NCI-H128 (cell line): ENCODE measurements around the gene MAP4K5.

ENCODE experiments used
- DNase-seq: peaks from one replicate; lab custom pipeline; 2025; ENCODE audit not compliant: unreplicated experiment; lab: John Stamatoyannopoulos, UW

Gene MAP4K5

DNA sequence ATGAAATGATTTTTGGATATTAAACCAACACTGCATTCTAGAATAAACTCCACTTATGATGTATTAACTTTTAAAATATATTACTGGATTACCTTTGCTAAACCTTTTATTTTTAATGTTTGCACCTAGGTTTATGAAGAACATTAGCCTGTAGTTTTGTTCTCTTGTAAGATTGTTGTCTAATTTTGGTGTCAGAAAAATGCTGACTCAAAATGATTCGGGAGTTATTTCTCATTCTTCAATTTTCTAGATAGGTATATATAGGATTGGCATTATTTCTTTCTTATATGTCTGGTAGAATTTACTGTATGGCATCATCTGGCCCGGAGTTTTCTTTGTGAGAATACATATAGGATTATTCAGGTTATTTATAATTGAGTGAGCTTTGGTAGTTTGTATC, 54.6 kb downstream of the MAP4K5 start:
- no peak for DNase-seq

- DNase-seq, result no peak
Measured at GRCh38 chr14:50476134-50476533, 56.2 kb downstream of the MAP4K5 start.

- DNase-seq, result no peak
Measured at GRCh38 chr14:50475460-50475859, 56.9 kb downstream of the MAP4K5 start.

GRCh38 chr14:50471838-50472465, 60.4 kb downstream of the MAP4K5 start:
- no peak for DNase-seq

DNA sequence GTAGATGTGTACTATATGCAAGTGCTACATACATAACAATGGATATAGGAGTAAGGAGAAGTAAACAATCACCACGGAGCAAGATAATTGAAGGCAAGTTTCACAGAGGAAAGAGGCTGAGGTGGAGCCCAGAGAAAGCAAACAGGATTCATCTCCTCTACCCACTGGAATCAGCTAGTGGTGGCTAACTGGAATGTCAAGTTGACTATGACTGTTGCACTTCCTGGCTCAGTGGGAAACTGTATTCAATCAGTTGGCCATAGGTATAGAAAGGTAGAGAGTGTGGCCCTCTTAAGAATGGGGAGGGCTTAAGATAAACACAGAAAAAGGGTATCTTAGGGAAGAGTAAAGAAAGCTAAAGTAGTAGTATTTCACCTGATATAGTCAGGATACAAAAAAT, 62.4 kb downstream of the MAP4K5 start:
- DNase-seq, result no peak

- DNase-seq, result no peak
Measured at GRCh38 chr14:50462111-50462510, 70.3 kb downstream of the MAP4K5 start.

- DNase-seq, result no peak
Measured at GRCh38 chr14:50453869-50454268, 78.5 kb downstream of the MAP4K5 start.

- DNase-seq, result no peak
Measured at GRCh38 chr14:50452979-50453705, 79.2 kb downstream of the MAP4K5 start.

DNA sequence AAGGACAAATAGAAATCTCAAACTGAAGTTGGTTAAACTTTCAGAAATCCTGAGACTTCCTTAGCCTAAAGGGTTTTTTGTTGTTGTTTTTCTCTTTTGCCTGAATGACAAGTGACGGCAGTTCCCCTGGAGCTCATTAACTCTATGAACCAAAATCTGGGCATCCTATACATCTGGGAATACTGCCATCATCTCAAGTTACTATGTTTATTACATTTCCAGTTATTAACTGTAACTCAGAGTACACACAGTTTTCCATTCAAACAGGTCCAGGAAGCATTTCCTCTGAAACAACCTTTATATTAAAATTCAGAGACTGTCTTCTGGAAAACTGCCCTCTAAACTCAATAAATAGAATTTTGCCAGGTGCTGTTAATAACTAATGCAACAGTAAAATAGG, 80.1 kb downstream of the MAP4K5 start:
- DNase-seq, result no peak

GRCh38 chr14:50451854-50452253, 80.5 kb downstream of the MAP4K5 start:
- no peak for DNase-seq

GRCh38 chr14:50447461-50447860, 84.9 kb downstream of the MAP4K5 start:
- DNase-seq, result no peak

- DNase-seq, result no peak
Measured at GRCh38 chr14:50434528-50434927, 97.8 kb downstream of the MAP4K5 start.

DNA sequence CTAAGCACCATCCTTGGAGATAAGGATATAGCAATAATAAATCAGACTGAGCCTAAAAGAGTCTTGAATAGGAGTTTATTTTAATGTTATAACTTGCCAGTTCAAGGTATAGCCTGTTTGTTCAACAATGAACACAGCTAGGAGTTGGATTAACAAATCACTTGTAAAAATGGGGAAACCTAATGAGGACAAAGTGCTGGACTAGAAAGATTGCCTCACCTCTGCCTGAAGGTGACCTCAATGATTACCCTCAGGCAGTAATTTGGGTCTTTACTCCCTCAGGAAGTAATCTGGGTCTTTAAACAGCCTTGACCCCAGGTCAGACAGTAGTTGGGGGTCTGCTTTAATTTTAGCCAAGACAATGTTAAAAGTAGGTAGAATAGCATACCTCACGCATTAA, 100.2 kb downstream of the MAP4K5 start:
- DNase-seq, result no peak

DNA sequence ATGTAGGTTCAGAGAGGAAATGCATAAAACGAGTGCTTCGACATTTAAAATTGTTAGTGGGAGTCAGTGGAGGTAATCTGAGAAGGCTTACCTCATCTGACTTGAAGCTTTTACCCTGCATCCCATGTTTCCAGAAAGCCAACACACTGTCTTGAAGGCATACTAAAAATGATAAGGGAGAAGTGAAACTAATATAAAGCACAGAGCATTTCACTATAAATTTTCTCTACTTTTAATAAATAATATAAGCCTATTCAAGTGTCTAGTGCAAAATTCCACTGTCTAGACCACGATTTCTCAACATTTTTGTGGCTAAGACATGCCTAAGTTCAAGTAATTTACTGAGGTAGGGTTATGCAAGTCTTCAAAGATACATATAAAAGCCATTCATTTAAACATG, 106.6 kb downstream of the MAP4K5 start:
- no peak for DNase-seq

DNA sequence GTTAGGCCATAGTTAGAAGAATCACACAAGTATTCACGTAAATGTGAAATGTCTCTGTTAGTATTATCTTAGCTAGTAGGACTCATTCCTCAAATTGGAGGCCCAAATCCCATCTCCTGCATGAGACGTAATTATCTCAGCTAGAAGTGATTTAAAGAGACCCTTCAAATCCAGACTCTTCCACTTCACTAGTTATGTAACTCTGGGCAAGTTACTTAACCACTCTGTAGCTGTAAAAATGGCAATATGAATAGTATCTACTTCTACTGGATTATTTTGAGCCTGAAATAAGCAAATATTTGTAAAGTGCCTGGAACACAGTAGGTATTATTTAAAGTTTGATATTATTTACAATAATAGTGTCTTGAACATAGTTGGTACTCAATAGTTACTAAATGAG, 107.3 kb downstream of the MAP4K5 start:
- no peak for DNase-seq

DNA sequence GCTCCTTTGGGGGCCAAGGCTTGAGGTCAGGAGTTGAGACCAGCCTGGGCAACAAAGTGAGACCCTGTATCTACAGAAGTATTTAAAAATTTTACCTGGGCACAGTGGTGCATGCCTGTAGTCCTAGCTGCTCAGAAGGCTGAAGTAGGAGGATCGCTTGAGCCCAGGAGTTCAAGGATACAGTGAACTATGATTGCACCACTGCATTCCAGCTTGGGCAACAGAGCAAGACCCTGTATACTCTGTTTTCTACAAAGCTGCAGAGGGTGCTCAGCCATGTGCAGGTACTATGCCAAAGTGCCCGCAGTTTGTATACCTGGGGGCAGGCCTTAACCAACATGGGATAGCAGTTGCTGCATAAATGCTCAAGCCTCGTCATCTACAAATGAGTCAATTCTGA, 108.8 kb downstream of the MAP4K5 start:
- DNase-seq, result no peak

GRCh38 chr14:50421499-50421898, 110.9 kb downstream of the MAP4K5 start:
- no peak for DNase-seq

- DNase-seq, result no peak
Measured at GRCh38 chr14:50417853-50418252, 114.5 kb downstream of the MAP4K5 start.

- no peak for DNase-seq
Measured at GRCh38 chr14:50410921-50411320, 121.4 kb downstream of the MAP4K5 start.

DNA sequence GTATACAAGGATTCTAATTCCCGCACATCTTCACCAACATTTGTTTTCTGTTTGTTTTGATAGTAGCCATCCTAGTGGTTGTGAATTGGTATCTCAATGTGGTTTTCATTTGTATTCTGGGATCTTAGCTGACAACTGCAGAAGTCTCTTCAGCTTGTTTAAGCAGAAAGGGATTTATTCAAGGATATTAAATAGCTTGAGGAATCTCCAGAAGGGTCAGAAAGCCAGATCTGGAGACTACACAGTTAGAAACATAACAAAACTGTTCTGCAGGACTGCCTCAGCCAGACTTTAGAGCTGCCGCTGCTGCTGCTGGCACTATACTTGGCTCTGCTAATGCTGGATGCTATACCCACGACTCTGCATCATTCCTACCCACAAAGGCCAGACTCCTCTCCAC, 122.3 kb downstream of the MAP4K5 start:
- no peak for DNase-seq

DNA sequence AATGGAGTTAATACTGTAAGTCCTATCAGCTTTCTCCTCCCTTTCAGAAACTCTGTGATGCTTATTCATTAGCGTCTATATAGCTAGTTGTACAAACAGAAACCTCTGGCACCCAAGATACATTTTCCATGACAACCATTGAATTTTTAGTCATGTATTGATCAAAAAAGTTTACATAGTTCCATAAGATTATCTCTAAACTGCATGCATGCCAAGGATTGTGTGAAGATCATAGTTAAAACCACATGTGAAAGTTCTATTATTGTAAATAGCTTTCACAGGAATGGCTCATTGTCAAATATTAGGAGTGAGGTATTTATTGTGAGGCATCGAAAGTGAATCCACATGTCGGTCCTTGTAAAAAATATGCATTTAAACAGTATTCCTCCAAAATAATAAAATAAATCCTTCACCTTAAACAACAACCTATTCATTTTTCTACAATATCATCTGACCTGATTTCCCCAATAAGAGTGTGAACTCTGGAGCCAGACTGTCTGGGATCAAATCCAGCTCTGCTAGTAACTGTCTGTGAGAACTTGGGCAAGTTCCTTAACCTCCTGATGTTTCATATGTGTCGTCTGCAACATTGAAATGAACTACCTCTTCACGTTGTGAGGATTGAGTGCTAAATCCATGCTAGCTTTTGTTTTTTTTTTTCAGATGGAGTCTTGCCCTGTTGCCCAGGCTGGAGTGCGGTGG, 125.1 kb downstream of the MAP4K5 start:
- DNase-seq, result no peak

GRCh38 chr14:50403419-50403818, 128.9 kb downstream of the MAP4K5 start:
- no peak for DNase-seq
